ENCODE measurements around the gene CLTCL1. TPM values are rescaled to one million over a fixed set of nuclear protein-coding genes. Genes with fewer than 3 reads are reported as not detected.

Gene CLTCL1
- total RNA-seq, 1 donor from 2014 or later, result 26.0 TPM

DNA sequence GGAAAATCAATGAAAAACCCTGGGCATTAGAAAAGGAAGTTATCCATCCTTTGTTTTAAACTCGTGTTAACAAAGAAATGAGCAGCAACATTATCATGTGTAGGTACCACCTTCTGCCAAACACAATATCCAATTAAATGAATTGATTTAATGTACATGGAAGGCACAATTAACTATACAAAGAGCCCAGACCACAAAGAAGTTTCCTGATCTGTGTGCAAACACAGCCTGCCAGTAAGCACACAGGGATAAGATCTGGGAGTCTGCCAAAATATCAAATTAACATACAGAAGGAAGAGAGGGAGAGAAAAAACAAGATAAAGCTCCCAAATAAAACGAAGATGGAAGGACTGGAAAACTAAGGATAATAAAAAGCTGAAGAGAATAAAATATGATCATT lies 58.9 kb downstream of the CLTCL1 start:
- TF ChIP-seq, protein P1, sequence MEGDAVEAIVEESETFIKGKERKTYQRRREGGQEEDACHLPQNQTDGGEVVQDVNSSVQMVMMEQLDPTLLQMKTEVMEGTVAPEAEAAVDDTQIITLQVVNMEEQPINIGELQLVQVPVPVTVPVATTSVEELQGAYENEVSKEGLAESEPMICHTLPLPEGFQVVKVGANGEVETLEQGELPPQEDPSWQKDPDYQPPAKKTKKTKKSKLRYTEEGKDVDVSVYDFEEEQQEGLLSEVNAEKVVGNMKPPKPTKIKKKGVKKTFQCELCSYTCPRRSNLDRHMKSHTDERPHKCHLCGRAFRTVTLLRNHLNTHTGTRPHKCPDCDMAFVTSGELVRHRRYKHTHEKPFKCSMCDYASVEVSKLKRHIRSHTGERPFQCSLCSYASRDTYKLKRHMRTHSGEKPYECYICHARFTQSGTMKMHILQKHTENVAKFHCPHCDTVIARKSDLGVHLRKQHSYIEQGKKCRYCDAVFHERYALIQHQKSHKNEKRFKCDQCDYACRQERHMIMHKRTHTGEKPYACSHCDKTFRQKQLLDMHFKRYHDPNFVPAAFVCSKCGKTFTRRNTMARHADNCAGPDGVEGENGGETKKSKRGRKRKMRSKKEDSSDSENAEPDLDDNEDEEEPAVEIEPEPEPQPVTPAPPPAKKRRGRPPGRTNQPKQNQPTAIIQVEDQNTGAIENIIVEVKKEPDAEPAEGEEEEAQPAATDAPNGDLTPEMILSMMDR (IDR thresholded peaks at IDR 0.05), result no peak
- Histone ChIP-seq H3K4me3 (no peak overlapping the region), H3K27ac (no peak overlapping the region), H3K4me1 (no peaks in the 10 kb centered on the region), H3K36me3 (no peaks in the 10 kb centered on the region), H3K9me3 (no peaks in the 10 kb centered on the region), H3K27me3 (no peaks in the 10 kb centered on the region)
- intact Hi-C loops (cut with DNase I), result no loop called here
- DNase-seq (ENCODE audit: low spot score in 2 of 2), result no peak

DNA sequence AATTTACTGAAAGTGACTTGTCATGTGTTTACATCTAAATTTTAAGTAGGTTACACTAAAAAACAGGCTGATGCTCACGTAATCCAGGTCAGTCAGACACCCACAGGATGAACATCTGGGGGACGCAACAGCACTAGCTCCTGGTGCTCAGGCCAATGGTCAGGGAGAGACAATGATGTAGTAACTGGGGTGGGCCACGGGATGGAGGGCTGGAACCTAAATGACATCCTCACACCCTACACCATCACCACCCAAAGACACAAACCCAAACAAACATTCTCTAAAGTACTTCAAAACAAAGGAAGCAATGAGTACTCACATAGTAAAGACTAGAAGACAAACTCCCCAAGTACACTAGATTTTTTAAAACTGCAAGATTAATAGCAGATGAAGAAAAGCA lies 59.5 kb downstream of the CLTCL1 start:
- Histone ChIP-seq H3K4me1 (no peaks in the 10 kb centered on the region), H3K27ac (no peak overlapping the region), H3K9me3 (no peaks in the 10 kb centered on the region), H3K27me3 (no peaks in the 10 kb centered on the region), H3K36me3 (no peaks in the 10 kb centered on the region), H3K4me3 (no peak overlapping the region)
- no peak for DNase-seq (ENCODE audit: low spot score in 2 of 2)
- TF ChIP-seq, protein P1 (IDR thresholded peaks at IDR 0.05), result no peak
- intact Hi-C loops (cut with DNase I), result no loop called here

DNA sequence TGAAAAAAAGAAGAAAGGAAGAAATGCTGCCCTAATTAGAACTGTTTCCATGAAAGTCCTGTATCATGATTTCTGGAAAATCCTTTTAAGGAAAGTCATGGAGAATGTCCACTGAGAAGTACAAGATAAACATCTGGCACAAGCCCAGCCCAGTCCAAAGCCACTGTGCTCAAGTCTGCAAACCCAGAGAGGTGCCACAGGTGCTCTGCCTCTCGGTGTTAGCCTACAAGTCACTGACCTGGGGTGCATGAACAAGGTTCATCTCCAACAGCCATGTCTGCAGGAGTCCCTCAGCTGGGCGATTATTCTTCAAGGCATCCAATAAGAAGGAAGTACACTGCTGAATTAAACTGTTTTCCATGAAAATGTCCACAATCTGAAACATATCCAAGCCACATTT lies 61.9 kb downstream of the CLTCL1 start:
- Histone ChIP-seq H3K4me1 (no peaks in the 10 kb centered on the region), H3K36me3 (peaks cover 0 to 5% of the 10 kb centered on the region in 2 donors), H3K9me3 (no peaks in the 10 kb centered on the region), H3K27me3 (no peaks in the 10 kb centered on the region), H3K4me3 (no peak overlapping the region), H3K27ac (no peak overlapping the region)
- intact Hi-C loops (cut with DNase I), result no loop called here
- TF ChIP-seq, protein P1 (IDR thresholded peaks at IDR 0.05), result no peak
- no peak for DNase-seq (ENCODE audit: low spot score in 2 of 2)

DNA sequence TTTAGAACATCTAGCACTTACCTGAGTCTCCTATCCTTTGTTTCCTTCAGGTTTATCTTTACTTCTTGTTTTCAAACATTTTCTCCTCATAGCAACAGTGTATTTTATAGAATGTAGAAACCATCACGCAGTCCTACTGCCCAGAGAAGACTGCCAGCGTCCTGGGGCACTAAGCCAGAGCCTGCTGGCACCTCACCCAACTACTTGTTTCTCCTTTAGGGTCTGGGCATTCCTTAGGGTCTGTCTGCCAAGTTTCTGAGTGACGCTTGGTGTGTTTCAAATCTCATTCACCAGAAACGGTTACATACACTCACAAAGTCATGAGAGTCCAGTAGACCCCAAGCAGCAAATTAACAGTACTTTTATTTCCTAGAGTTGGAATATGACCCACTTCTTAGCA lies 63.3 kb downstream of the CLTCL1 start:
- intact Hi-C loops (cut with DNase I), result no loop called here
- no peaks in the 10 kb centered on the region for H3K9me3 ChIP-seq
- no peaks in the 10 kb centered on the region for H3K27me3 ChIP-seq
- H3K4me3 ChIP-seq, result no peak overlapping the region
- H3K36me3 ChIP-seq, result peaks cover 0 to 10% of the 10 kb centered on the region in 2 donors
- H3K27ac ChIP-seq, result no peak overlapping the region
- TF ChIP-seq, protein P1 (IDR thresholded peaks at IDR 0.05), result no peak
- no peak for DNase-seq (ENCODE audit: low spot score in 2 of 2)
- H3K4me1 ChIP-seq, result no peaks in the 10 kb centered on the region

DNA sequence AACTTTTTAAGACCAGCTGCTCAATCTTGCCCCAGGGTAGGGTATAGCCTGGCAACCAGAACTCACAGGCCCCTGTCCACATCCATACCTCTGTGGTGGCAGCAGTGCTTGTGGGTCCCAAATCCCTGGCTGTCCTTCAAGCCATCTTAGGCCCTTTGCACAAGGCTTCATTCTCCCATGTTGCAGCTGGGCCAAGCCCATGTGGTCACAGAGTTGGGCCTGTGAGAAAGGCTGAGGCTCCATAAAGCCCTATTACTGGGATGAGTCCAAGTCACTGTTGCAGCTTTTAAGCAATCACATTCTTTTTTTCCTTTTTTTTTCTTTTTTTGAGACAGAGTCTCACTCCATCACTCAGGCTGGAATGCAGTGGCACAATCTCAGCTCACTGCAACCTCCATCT lies 65.1 kb downstream of the CLTCL1 start:
- Histone ChIP-seq H3K27me3 (no peaks in the 10 kb centered on the region), H3K4me1 (no peaks in the 10 kb centered on the region), H3K36me3 (peaks cover 0 to 21% of the 10 kb centered on the region in 2 donors), H3K27ac (no peak overlapping the region), H3K4me3 (no peak overlapping the region), H3K9me3 (no peaks in the 10 kb centered on the region)
- intact Hi-C loops (cut with DNase I), result no loop called here
- TF ChIP-seq, protein P1 (IDR thresholded peaks at IDR 0.05), result no peak
- no peak for DNase-seq (ENCODE audit: low spot score in 2 of 2)

DNA sequence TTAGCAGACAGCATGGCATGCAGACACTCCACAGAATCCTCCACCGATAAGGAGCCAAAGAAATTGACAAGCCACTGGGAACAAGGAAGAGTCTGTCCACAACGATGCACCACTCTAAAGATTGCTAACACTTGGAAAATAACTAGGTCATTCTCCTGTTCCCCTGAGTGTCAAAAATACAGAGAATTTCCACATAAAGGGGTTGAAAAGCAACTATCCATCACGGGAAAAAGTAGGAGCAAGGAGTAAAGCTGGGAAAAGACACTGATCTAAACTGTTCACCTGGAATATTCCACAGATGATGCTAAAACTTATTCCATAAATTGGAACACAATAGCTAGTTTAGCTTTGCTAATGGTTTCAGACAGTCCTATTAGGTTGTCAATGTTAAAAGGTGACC lies 66.0 kb downstream of the CLTCL1 start:
- Histone ChIP-seq H3K27ac (no peak overlapping the region), H3K4me1 (no peaks in the 10 kb centered on the region), H3K4me3 (no peak overlapping the region), H3K27me3 (no peaks in the 10 kb centered on the region), H3K9me3 (no peaks in the 10 kb centered on the region), H3K36me3 (peaks cover 0 to 21% of the 10 kb centered on the region in 2 donors)
- TF ChIP-seq, protein P1 (IDR thresholded peaks at IDR 0.05), result no peak
- intact Hi-C loops (cut with DNase I), result no loop called here
- no peak for DNase-seq (ENCODE audit: low spot score in 2 of 2)

Measured in ascending aorta (tissue), 2 donors.